ENCODE results near the gene PPP2R5C.

The PPP2R5C gene

GRCh38 chr14:101954501-101954900 is 193.0 kb downstream of the PPP2R5C start:
- no peak for DNase-seq

GRCh38 chr14:101955695-101956161 is 194.2 kb downstream of the PPP2R5C start:
- DNase-seq: no peak
- no peak for TF ChIP-seq CTCF (IDR thresholded peaks at IDR 0.05; ENCODE audit: low read depth, low read length)
- Histone ChIP-seq H3K27ac (no peak overlapping the region), H3K9me3 (ENCODE audit: severe bottlenecking) (no peaks in the 10 kb centered on the region), H3K27me3 (ENCODE audit: insufficient read depth, low read depth, severe bottlenecking) (no peaks in the 10 kb centered on the region), H3K36me3 (no peaks in the 10 kb centered on the region), H3K4me3 (ENCODE audit: low read depth, low read length) (no peak overlapping the region)

More at GRCh38 chr14:101954501-101954900, 193.0 kb downstream of the PPP2R5C start:
- no peaks in the 10 kb centered on the region for H3K27me3 ChIP-seq (ENCODE audit: insufficient read depth, low read depth, severe bottlenecking)
- H3K36me3 ChIP-seq: no peaks in the 10 kb centered on the region
- no peak overlapping the region for H3K27ac ChIP-seq
- no peak overlapping the region for H3K4me3 ChIP-seq (ENCODE audit: low read depth, low read length)
- TF ChIP-seq CTCF (IDR thresholded peaks at IDR 0.05; ENCODE audit: low read depth, low read length): no peak
- no peaks in the 10 kb centered on the region for H3K9me3 ChIP-seq (ENCODE audit: severe bottlenecking)

- Histone ChIP-seq H3K27me3 (ENCODE audit: insufficient read depth, low read depth, severe bottlenecking) (no peaks in the 10 kb centered on the region), H3K4me3 (ENCODE audit: low read depth, low read length) (no peak overlapping the region), H3K27ac (no peak overlapping the region), H3K9me3 (ENCODE audit: severe bottlenecking) (no peaks in the 10 kb centered on the region), H3K36me3 (no peaks in the 10 kb centered on the region)
- DNase-seq: no peak
- TF ChIP-seq CTCF (IDR thresholded peaks at IDR 0.05; ENCODE audit: low read depth, low read length): no peak
These were observed 194.8 kb downstream of the PPP2R5C start for GRCh38 chr14:101956179-101956885.

GRCh38 chr14:101957406-101958234 is 196.1 kb downstream of the PPP2R5C start:
- Histone ChIP-seq H3K9me3 (ENCODE audit: severe bottlenecking) (no peaks in the 10 kb centered on the region), H3K36me3 (no peaks in the 10 kb centered on the region), H3K4me3 (ENCODE audit: low read depth, low read length) (no peak overlapping the region), H3K27me3 (ENCODE audit: insufficient read depth, low read depth, severe bottlenecking) (no peaks in the 10 kb centered on the region), H3K27ac (no peak overlapping the region)
- TF ChIP-seq CTCF (IDR thresholded peaks at IDR 0.05; ENCODE audit: low read depth, low read length): no peak
- no peak for DNase-seq

GRCh38 chr14:101958418-101959180 is 197.1 kb downstream of the PPP2R5C start:
- TF ChIP-seq CTCF (IDR thresholded peaks at IDR 0.05; ENCODE audit: low read depth, low read length): no peak
- DNase-seq: no peak
- no peaks in the 10 kb centered on the region for H3K27me3 ChIP-seq (ENCODE audit: insufficient read depth, low read depth, severe bottlenecking)
- H3K4me3 ChIP-seq (ENCODE audit: low read depth, low read length): no peak overlapping the region
- H3K27ac ChIP-seq: no peak overlapping the region
- H3K9me3 ChIP-seq (ENCODE audit: severe bottlenecking): no peaks in the 10 kb centered on the region
- H3K36me3 ChIP-seq: no peaks in the 10 kb centered on the region
